HG03066 (cell line): ENCODE results near the gene TTC33.
A peak's percentile ranks its signal among the peaks of the same experiment; 100 is the strongest.

Experiments used
- ATAC-seq: cut with Tn5 transposase; IDR thresholded peaks from one replicate; pipeline ENCODE4 v1.9.1; 2021; ENCODE audit warnings: low read depth; ENCODE audit not compliant: unreplicated experiment

Gene TTC33

DNA sequence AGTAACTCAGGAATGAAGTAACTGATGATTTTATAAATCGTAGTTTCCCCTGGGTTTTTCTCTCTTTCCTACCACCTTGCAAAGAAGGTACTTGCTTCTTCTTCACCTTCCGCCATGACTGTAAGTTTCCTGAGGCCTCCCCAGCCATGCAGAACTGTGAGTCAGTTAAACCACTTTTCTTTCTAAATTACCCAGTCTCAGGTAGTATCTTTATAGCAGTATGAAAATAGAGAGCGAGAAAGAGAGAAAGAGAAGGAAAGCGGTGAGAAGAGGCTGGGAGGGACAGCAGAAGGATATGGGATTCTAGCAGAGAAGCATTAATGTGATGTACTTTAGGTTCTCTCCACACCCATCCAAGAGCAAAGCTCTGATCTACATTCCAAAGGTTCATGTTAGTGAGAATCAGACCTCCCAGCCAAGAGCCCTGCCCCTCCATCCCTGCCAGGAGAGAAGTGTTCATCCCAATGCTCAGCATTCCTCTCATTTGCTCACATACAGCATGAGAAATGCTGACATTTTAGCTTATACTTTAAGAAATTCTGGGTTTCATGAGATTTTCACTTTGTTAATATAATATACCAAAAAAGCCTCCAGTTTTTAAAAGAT, 261.0 kb downstream of the TTC33 start:
- no peak for ATAC-seq

DNA sequence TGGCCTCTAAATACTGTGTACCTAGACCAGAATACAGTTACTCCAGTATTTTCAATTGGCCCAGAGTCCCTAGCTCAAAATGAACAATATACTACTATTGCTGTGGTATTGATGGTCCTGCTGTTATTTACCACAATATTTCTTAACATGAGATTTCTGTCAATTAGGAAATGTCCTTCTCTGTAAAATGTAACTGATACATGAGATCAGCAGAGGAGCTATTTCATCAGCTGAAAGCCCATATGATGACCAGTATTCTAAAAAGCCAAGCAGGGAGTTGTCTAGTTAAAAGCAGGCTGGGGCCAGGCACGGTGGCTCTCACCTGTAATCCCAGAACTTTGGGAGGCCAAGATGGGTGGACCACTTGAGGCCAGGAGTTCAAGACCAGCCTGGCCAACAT, 263.7 kb downstream of the TTC33 start:
- no peak for ATAC-seq

DNA sequence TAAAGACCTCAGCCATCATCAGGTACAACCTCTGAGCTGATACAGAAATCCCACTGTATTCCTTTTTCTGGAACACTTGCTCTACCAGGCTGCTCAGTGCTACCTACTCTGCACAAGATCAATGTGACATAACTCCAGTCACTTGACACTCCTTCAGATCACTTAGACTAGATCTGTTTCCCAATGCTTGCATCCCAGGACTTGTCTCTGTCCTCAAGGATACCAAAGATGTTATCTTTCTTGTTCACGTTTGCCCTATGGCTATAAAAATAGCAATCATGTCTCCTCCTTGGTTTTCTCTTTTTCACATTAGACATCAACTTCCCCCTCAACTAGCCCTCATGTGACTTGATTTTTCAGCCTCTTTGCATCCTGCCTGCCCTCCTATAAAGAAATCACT, 264.1 kb downstream of the TTC33 start:
- no peak for ATAC-seq

DNA sequence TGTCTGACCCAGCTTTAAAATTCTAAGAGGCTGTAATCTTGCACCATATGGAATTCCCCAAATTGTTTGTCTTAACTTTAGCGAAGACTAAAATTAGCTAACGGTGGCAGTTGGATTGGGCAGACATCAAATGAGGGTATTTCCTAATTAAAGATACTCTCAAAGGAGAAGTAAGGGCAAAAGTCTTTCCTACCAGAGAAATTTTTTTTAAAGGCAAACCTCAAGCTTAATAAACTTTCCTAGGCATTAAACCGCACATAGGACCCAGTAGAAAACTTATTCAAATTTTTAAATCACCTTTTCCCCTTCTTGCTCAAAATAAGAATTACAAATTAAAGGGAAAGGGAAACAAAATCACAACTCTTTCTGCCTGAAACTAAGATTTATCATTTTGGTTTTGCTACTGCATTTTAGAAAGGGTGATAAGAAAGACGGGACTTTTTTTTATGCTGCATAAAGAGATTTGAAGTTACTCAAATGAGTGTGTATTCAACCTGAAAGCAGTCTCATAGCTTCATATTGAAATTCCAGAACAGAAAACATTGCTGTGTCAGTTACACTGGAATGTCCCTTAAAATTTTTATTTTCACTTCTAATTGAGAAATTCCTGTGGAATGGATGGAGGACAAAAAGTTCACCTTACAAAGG, 265.2 kb downstream of the TTC33 start:
- no peak for ATAC-seq

DNA sequence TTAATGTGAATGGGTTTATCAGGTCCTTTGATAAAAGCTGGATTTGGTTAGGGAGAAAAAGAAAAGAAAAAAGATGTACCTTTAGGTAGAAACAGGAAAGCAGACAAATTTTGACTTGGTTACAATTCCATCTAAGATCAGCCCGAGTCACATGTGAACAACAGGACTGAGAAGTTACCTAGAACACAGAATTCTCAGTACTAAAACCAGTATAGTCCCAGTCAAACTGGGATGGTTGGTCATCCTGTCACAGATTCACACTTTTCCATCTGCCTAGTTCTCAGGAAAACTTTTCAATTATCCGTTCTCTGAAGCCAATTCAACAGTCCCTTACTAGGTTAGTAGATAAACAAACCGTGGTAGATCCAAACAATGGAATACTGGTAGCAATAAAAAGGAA, 266.3 kb downstream of the TTC33 start:
- ATAC-seq: no peak

DNA sequence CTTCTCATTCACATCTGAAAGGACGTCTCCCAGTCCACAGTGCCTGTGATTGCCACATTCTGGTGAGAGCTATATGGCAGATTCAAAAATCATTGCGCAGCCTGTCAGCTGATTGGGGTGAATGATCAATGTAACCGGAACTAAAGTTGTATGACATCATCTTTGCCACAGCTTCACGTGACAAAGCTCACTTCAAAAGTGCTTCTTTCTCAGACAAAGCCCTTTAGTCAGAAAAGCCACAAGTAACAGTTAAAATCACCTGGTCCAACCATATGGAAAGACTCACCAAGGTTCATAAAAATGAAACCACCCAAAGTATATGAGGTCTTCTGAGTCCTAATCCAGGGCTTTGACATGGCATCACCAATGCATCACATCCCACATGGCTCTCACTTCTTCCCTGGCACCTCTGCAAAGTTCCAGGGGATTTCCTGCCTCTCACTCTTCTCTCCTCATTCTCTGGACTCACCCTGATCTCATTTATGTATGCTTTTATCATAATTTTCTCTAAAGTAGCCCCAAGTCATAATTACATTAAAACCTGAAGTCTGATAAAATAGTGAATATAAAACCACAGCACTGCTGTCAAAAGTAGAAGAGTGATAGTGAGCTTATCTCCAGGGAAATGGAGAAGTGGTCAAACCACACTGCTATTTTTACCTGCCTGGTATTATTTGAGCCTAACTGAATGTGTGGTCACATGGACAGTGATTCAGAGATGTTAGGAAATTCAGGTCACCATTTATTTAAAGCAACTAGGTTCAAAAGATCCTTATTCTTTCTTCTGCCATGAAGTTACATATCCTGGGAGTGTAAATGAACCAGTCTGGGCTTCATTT, 269.1 kb downstream of the TTC33 start:
- ATAC-seq: peak; percentile 38

DNA sequence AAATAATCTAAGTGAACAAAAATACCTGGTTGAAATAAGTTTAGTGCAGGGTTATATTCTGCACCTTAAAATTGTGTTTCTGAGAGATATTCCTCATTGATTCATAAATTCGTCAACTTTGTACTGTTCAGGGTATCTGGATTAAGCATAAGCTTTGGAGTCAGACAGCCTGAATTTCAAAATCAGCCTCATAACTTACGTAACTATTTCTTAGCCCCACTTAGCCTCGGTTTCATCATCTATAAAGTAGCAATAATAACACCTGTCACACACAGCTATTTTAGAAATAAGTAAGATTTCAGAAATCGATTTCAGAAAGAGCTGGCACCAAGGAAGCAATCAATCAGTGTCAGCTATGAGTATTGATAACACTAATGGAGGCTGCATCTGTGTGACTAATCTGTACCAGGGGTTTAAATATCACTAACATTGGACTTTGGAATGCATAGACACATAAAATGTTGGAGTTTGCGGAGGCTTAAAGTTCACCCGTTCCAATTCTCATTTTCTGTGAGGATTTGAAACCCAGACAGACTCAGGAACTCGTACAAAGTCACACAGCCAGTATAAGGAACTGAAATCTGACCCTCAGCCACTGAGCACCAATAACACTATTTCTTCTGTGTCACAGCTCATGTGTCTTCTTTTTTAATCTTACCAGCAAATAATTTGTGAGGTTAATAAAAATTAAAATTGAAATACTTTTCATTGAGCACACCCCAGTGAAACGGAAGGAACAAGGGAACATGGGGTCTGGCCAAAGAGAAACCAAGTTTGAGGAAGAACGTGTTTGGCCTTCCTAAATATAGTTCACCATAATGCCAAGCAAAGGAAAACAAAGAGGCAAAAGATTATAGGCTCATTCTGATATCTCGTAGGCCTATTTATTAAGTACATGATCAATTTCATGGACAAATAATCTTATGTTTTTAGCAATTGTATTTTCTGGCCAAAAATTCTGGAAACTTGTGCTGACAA, 270.5 kb downstream of the TTC33 start:
- ATAC-seq: peak; percentile 60

DNA sequence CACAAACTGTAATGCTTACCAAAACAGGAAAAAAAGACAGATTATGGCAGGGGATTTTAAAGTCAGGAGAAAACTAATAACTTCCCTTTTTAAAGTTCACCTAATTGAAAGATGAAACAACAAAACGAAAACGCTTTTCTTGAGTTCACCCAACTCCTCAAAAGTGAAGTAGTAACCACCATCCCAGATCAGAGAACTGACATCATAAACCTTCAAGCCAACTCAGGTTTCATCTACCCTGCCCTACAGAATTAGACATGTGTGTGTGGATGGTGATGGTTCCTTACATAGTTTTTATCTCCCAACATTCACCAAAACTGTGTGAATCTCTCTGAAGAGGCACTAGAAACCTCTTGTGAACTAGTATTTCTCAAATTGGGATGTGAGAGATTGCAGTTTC, 271.3 kb downstream of the TTC33 start:
- ATAC-seq: peak; percentile 46

DNA sequence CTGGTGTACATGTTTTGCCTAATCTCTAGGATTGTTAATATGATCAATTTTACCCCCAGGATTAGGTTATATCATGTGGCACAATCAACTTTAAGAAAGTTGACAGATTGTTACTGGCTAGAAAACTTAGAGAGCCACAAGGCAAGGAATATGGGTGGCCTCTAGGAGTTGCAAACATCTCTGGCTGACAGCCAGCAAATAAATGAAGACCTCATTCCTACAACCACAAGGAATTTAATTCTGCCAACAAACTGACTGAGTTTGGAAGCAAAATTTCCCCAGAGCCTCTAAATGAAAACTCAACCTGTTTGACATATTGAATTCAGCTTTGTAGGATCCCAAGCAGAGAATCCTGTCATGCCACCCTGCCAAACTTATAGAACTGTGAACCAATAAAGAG, 272.4 kb downstream of the TTC33 start:
- ATAC-seq: no peak

DNA sequence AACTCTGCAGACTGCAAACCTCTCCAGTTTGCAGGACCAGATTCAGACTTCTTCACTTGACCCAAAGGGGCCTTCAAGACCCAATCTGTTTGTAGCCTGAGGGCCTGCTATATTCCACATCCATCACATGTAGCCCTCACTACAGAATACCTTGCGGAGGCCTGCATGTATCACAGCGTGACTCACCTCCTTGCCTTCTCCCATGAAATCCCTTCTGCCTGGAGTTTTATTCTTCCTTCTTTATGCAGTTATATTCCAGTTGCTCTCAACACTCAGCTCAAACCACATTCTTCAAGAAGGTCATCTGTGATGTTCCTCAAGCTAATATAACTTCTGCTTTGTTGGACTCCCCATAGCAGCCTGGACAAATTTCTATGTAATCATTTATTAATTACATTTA, 274.5 kb downstream of the TTC33 start:
- no peak for ATAC-seq

DNA sequence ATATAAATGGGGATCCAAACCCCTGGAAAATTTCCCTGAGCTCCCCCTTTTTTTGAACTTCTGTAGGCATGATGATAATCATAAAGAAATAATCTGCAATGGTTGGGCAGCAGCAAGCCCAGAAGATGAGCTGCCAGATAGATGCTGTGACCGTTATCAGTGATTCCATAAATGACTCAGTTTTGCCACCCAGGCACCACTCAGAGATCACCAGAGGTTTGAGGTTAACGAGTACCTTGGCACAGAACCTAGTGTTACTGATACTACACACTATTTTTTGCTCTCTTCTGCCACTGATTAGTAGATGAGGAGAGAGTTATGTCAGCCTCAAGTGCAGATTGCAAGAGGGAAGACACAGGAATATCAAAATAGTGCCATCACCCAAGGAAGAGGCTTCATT, 275.4 kb downstream of the TTC33 start:
- ATAC-seq: no peak

DNA sequence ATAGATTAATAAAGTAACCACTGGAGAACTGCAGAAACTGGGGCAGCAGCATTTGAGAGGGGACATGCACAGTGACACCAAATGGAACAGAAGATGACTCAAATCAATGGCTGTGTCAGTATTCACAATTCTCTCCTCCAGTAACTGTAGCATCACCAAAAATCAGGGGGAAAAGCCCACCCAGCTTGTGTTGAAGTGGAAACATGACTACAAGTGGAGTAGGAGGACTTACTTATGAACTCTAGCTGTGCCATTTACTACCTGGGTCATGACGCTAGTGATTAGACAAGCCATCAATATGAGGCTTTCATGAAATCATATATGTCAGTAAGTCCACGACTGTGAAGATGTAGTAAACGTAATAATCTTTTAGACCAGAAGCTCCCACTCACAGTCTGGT, 275.8 kb downstream of the TTC33 start:
- ATAC-seq: no peak

DNA sequence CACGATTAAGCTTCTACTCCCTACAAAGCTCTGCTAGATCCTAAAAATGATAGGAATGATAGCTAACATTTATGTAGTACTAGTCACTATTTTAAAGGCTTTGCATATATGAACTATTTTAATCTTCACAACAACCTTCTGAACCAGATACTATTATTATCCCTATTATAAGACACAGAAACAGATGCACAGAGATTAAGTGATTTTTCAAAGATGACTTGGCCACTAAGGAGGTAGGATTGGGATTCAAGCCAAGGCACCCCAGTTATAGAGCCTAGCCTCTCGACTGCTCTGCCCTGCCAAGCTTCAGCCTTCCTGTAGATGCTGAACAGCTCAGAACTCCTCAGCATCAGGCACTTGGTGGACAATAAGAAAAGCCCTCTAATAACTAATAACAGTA, 277.0 kb downstream of the TTC33 start:
- no peak for ATAC-seq

DNA sequence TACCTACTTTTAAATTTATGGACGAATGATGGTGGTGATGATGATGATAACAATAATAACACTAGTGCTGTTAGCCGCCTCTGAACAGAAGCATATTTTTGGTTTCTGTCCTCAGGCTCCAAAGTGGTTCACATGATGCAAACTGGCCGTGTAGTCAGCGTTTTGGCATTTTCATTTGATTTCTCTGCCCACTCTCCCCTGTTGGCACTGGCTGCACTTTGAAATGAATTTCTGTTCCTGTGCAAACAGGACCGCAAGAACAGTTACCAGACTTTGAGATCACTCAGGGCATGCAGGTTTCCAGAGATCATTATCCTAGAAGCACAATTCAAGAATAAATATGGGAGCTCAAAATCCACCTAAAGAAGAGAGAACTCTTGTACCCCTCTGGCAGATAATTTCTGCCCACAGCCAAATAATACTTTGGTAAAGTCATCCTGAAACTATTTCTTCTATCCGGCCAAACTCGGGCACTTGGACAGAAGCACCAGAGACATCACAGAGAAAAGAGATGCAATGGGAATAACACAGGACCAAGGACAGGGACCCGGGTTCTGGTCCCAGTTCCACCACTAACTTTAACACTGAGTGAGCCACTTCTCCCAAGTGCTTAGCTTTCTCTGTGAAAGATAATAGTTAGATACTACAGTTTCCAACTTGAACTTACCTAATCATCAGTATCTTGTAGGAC, 277.8 kb downstream of the TTC33 start:
- ATAC-seq: no peak

DNA sequence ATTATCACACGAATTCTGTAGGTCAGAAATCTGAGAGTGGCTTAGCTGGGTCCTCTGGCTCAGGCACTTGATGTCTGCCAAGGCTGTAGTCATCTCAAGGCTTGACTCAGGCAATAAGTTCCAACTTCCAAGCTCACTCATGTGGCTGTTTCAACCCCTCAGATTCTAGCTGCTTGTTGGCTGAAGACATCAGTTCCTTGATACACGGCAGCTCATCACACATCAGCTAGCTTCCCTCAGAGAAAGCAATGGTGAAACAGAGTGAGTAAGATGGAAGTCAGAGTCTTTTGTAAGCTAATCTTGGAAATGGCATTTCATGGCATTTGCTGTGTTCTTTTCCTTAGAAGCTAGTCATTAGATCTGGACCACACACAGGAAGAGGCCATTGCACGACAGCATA, 280.2 kb downstream of the TTC33 start:
- ATAC-seq: no peak

DNA sequence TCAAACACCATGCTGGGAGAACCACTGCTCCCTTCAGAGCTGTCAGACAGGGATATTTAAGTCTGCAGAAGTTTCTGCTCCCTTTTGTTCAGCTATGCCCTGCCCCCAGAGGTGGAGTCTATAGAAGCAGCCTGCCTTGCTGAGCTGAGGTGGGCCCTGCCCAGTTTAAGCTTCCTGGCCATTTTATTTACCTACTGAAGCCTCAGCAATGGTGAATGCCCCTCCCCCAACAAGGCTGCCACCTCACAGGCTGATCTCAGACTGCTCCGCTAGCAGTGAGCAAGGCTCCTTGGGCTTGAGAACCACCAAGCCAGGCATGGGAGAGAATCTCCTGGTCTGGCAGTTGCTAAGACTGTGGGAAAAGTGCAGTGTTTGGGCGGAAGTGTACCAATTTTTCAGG, 281.5 kb downstream of the TTC33 start:
- ATAC-seq: no peak

DNA sequence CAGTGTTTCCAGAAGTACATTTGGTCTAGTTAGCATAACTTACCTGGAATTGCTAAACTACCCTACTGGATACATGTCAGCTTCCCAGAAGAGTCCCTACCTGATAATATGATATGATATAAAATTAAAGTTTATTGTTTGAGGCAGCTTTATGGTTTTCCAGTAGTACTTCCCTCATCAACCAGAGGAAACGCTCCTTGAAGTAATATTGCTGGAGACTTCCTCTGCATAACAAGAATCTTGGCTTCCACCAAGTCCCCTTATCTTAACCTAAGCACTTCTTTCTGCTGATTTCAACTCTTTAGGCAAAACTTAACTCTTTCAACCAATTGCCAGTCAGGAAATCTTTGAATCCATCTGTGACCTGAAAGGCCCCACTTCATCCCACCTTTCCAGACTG, 290.3 kb downstream of the TTC33 start:
- no peak for ATAC-seq

DNA sequence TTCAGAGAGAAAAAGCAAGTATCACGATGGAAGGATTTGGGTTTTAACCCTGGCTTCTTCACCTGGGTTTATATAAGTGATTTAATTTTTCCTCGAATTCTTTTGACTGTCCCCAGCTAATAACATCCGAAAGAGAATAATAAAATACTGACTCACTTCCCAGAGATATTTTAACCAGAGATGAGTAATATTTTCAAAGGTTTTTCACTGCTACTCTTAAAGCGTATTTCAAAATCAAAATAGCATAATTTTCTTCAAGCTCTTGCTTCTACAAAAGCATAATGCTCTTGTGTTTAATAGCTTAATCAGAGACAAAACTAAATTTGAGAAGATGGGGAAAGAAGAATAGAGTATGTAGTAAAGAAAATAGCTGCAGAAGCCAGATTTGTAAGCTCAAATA, 291.2 kb downstream of the TTC33 start:
- no peak for ATAC-seq
